ENCODE results near the gene OTOS.

OTOS gene

DNA sequence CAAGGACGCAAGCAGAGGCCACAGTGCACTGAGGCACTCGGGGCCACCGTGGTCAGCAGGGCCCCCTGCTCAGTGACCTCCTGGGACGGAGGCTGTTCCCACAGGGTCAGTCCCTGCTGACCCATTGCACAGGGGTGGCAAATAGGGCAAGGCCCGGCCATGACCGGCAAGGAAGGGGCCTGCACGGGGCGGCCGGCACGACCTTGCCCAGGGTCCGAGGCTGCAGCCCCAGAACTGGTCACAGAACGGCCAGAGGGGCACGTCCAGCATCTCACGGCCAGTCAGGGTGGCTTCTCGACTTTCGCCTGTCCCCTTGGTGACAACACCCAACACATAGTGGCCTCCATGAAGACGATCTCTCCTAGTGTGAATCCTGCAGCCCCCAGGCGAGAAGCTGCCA lies 27.6 kb upstream of the OTOS start:
- TF ChIP-seq, protein P1, sequence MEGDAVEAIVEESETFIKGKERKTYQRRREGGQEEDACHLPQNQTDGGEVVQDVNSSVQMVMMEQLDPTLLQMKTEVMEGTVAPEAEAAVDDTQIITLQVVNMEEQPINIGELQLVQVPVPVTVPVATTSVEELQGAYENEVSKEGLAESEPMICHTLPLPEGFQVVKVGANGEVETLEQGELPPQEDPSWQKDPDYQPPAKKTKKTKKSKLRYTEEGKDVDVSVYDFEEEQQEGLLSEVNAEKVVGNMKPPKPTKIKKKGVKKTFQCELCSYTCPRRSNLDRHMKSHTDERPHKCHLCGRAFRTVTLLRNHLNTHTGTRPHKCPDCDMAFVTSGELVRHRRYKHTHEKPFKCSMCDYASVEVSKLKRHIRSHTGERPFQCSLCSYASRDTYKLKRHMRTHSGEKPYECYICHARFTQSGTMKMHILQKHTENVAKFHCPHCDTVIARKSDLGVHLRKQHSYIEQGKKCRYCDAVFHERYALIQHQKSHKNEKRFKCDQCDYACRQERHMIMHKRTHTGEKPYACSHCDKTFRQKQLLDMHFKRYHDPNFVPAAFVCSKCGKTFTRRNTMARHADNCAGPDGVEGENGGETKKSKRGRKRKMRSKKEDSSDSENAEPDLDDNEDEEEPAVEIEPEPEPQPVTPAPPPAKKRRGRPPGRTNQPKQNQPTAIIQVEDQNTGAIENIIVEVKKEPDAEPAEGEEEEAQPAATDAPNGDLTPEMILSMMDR (conservative IDR thresholded peaks at IDR 0.05; ENCODE audit: low read depth, low read length), result no peak
- no peak for DNase-seq (ENCODE audit: low read depth)
- no peak overlapping the region for H3K4me3 ChIP-seq (ENCODE audit: low read length)

DNA sequence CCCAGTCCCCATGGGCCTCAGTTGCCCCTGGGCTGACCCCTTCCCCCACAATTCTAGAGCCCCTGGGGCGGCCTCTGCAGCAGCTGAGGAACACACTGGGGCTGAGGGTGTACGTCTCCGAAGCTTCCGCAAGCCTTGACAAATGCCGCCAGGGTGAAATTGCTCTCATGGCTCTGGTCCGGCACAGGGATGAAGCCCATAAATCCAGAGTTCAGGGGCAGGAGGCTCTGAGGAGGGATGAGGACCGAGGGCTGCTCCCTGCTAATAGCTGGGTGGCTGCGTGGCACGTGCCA lies 27.1 kb upstream of the OTOS start:
- DNase-seq (ENCODE audit: low read depth), result no peak
- H3K4me3 ChIP-seq (ENCODE audit: low read length), result no peak overlapping the region
- TF ChIP-seq, protein P1 (conservative IDR thresholded peaks at IDR 0.05; ENCODE audit: low read depth, low read length), result no peak

DNA sequence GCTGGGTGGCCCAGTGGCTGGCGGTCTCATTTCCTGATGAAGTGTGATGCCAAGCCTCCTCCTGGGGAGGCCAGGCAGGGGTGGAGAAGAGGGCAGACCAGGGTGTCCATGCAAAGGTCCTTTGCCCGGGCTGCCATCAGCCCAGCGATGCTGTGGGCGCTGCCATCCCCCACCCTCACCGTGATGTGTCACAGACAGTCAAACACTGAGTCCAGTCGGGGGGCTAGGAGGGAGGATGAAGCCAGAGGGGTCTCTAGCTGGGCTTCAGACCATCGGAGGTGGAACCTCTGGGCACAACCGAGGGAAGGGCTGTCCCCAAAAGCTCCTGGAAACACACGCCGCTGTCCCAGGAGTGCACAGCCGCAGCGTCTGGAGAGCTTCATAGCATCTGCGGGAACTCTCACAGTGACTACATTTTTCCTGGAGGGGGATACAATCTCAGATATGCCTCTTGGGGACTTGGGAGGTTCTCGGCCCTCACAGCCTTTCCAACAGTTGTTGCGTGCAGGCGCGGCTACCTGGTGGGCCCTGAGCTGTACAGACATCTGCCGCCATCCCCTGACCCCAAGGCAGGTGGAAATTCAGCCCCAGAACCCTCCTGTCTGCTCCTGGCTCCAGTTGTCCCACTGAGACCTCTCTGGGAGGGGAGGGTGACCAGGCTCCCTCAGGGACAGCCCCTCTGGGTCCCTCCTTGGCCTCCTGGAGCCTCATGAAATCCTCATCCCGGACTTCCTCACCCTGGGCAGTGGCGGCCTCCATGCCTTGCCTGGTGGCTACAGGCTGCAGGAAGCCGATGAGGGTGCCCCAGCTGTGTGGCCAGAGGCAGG lies 26.5 kb upstream of the OTOS start:
- H3K4me3 ChIP-seq (ENCODE audit: low read length), result no peak overlapping the region
- no peak for DNase-seq (ENCODE audit: low read depth)
- TF ChIP-seq, protein P1 (conservative IDR thresholded peaks at IDR 0.05; ENCODE audit: low read depth, low read length), result no peak

DNA sequence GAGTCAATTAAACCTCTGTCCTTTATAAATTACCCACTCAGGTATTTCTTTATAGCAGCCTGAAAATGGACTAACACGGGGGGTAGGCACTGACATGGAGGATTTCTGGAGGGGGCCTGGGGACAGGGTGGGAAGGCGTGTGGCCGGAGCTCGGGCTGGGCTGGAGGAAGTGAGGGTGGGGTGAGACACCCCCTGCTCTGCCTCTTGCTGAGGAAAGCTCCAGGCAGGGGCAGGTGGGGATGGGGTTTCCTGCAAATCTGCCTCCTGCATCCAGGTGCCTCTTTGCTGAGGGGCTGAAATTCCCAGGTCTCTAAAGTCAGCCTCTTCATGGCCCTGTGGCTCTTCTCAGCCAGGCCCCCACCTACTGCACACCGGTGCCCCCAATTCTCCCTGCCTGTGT lies 25.7 kb upstream of the OTOS start:
- H3K4me3 ChIP-seq (ENCODE audit: low read length), result no peak overlapping the region
- TF ChIP-seq, protein P1 (conservative IDR thresholded peaks at IDR 0.05; ENCODE audit: low read depth, low read length), result no peak
- DNase-seq (ENCODE audit: low read depth), result no peak

DNA sequence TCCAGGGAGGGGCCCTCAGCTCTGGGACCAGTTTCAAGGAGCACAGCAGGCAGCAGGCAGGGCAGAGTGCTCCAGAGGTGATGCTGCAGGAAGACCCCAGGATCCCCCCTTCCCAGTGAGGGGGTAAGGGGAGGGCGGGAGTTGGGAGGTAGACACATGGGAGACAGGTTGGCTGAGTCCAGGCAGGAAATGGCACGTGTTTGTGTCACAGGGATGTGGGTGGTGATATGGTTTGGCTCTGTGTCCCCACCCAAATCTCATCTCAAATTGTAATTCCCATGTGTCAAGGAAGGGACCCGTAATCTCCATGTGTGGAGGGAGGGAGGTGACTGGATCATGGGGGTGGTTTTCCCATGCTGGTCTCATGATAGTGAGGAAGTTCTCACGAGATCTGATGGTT lies 25.2 kb upstream of the OTOS start:
- TF ChIP-seq, protein P1 (conservative IDR thresholded peaks at IDR 0.05; ENCODE audit: low read depth, low read length), result no peak
- H3K4me3 ChIP-seq (ENCODE audit: low read length), result no peak overlapping the region
- DNase-seq (ENCODE audit: low read depth), result no peak

DNA sequence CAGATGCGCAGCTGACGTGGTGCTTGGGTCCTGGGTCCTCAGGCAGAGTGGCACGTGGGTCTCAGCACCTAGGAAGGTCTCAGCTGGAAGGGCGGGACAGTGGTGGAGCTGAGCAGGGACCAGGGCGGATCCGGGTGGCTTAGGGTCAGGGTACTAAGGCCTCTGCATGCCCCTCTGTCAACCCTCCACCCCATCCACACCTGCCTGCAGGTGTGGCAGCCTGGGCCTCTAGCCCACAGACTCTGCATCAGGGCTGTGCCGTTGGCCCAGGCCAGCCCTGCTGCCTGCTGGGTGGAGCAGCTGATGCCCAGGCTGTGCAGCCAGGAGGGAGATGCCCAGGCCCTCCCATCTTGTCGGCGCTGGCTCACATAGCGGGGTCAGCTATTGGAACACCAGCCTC lies 24.6 kb upstream of the OTOS start:
- TF ChIP-seq, protein P1 (conservative IDR thresholded peaks at IDR 0.05; ENCODE audit: low read depth, low read length), result no peak
- DNase-seq (ENCODE audit: low read depth), result no peak
- no peak overlapping the region for H3K4me3 ChIP-seq (ENCODE audit: low read length)

DNA sequence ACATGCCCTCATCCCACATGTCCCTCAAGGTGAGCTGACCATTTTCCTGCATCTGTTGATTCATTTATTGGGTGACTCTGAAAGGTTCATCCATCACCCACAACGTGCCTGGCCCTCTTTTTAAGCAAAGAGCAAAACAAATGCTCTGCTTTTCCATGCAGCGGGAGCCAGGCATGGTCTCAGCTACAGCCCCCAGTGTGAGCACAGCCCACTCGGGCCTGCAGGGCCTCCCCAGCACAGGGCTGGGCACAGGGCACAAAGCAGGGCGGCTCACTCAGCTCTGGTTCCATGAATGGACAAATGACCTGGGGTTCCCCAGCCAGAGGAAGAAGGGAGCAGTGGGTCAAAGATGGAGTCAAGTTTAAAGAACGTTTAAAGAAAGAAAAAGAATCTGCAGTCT lies 24.1 kb upstream of the OTOS start:
- TF ChIP-seq, protein P1 (conservative IDR thresholded peaks at IDR 0.05; ENCODE audit: low read depth, low read length), result no peak
- no peak overlapping the region for H3K4me3 ChIP-seq (ENCODE audit: low read length)
- DNase-seq (ENCODE audit: low read depth), result no peak
